OCI-LY7 (cell line): ENCODE data around the gene SLC25A24.
"Not testable (repeated sequence)": the region's sequence is repeated elsewhere in the genome, so short reads cannot be mapped to it uniquely, and the experiment has no call there.

Experiments
- EZH2phosphoT487 ChIP-seq: fragments of 200-600 bp; sonication (generic); IDR thresholded peaks from 2 replicates; pipeline ENCODE4 v1.6.1; 2018; ENCODE audit warnings: low read depth, borderline replicate concordance, mild to moderate bottlenecking, mixed run types, antibody characterized with exemption, low read length, moderate library complexity, mixed read lengths
- TF ChIP-seq, protein P1 (sequence below): fragments of 200-600 bp; sonication (generic); conservative IDR thresholded peaks from 2 replicates; pipeline ENCODE4 v1.5.1; 2014; ENCODE audit warnings: mild to moderate bottlenecking, antibody characterized with exemption, low read length, moderate library complexity, mixed read lengths

GRCh38 chr1:108159951-108160350 is 40.2 kb downstream of the SLC25A24 start:
- TF ChIP-seq, protein P1, sequence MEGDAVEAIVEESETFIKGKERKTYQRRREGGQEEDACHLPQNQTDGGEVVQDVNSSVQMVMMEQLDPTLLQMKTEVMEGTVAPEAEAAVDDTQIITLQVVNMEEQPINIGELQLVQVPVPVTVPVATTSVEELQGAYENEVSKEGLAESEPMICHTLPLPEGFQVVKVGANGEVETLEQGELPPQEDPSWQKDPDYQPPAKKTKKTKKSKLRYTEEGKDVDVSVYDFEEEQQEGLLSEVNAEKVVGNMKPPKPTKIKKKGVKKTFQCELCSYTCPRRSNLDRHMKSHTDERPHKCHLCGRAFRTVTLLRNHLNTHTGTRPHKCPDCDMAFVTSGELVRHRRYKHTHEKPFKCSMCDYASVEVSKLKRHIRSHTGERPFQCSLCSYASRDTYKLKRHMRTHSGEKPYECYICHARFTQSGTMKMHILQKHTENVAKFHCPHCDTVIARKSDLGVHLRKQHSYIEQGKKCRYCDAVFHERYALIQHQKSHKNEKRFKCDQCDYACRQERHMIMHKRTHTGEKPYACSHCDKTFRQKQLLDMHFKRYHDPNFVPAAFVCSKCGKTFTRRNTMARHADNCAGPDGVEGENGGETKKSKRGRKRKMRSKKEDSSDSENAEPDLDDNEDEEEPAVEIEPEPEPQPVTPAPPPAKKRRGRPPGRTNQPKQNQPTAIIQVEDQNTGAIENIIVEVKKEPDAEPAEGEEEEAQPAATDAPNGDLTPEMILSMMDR: not testable (repeated sequence)
- TF ChIP-seq EZH2phosphoT487: not testable (repeated sequence)
